HG02870 (cell line): ENCODE measurements around the gene FCSK.

Experiments
- ATAC-seq: cut with Tn5 transposase; IDR thresholded peaks from one replicate; pipeline ENCODE4 v1.9.1; 2021; ENCODE audit warnings: mild to moderate bottlenecking, moderate library complexity; ENCODE audit not compliant: unreplicated experiment

FCSK gene

DNA sequence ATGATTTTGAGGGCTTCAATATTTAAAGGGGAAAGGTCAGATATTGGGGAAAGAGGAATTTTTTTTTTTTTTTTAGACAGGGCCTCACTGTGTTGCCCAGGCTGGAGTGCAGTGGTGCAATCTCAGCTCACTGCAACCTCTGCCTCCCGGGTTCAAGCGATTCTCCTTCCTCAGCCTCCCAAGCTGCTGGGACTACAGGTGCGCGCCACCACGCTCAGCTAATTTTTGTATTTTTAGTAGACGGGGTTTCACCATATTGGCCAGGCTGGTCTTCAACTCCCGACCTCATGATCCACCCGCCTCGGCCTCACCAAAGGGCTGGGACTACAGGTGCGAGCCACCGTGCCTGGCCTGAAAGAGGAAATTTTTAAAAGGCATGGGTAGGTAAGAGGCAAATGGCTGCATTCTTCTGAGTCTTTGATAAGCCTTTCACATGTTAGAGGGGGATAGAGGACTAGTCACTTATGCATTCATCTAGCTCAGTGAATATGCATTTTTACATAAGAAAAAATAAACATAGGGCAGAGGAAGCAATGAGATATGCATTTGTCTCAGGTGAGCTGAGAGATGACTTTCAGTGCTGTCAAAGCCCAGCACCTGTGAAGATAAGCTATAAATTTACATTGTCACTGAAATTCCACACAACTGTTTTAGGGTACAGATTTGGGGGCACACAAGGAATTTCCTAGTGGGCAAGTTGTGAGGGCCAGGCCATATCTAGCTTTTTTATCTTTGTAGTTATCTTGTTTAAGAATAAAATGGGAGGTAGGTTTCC is 1.1 kb upstream of the FCSK start:
- no peak for ATAC-seq

DNA sequence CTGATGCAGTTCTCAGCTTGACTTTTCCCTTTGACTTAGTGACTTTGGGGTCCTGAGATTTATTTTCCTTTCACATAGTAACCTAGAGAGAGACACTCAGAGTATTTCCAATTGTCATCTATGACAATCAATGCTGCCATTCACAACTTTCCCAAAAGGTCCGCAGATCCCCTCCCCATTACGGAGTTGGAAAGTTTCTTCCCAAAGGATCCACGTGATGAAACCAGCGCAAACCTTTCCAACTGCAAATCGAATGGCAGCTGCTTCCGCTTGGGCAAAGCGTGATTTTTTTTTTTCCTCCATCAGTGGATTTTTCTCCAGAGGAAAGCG is 538 bp upstream of the FCSK start:
- no peak for ATAC-seq

- no peak for ATAC-seq
Measured at GRCh38 chr16:70455910-70456309, 1.5 kb downstream of the FCSK start.

DNA sequence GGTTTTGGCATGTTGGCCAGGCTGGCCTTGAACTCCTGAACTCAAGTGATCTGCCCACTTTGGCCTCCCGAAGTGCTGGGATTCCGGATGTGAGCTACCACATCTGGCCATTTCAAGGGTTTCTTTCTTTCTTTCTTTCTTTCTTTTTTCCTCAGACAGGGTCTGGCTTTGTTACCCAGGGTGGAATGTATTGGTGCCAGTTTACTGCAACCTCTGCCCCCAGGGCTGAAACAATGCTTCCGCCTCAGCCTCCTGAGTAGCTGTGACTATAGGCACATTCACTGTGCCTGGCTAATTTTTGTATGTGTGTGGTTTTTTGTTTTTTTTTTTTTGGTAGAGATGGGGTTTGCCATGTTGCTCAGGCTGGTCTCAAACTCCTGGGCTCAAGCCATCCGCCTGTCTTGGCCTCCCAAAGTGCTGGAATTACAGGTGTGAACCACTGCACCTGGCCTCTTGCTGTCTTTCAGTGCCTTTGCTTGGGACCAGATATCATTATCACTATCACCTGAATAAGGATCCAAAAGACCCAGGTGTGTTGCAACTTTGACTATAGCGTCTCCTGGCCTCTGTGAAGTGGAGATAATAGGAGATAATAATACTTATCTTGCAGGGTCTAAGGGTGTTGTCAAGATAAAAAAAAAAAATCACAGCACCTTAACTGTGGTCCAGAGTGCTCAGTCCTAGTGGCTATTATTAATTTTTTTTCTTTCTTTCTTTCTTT is 3.2 kb downstream of the FCSK start:
- no peak for ATAC-seq

DNA sequence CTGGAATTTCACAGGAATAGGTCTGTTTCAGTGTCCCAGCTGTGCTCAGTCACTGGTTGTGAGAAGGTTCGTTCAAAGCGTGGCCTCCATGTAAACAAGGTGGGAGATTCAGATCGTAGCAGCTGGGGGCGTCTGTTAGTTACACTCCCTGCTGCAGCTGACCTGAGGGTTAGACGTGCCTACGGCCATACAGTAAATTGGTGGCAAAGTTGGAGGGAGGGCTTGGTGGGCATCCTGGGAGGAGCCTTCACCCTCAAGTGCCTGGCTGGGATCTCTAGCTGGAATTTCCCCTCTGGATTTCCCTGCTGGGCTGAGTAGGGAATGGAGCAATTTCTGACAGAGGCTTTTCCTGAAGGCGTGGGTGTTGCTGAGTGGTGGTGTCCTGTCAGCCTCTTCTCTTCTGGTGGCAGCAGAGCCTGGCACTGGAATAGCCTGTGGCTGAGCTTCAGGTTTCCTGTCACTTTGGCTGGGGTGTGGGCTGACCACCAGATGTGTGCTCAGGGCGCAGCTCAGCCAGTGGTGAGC is 6.4 kb downstream of the FCSK start:
- no peak for ATAC-seq

GRCh38 chr16:70463235-70463634 is 8.8 kb downstream of the FCSK start:
- no peak for ATAC-seq

- ATAC-seq: no peak
Measured at GRCh38 chr16:70465999-70466804, 11.8 kb downstream of the FCSK start.

GRCh38 chr16:70466805-70467076 is 12.3 kb downstream of the FCSK start:
- ATAC-seq: no peak

DNA sequence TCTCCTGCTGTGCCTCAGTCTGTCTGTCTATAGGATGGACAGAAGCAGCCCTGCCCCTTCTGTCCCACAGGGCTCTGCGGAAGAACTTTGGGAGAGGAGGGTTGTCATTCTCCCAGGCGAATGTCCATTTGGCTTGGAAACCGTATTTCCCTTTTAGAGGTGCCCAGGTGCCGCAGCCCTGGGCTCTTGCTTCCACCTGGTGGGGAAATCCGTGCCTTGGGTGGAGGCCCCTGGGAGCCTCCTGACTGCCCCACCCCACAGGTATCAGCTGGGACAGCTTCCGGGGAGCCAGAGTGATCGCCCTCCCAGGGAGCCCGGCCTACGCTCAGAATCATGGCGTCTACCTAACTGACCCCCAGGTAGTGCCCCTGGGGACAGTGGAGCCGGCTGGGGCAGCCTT is 12.7 kb downstream of the FCSK start:
- no peak for ATAC-seq

- no peak for ATAC-seq
Measured at GRCh38 chr16:70467608-70468007, 13.2 kb downstream of the FCSK start.

GRCh38 chr16:70468776-70469525 is 14.6 kb downstream of the FCSK start:
- ATAC-seq: no peak

- no peak for ATAC-seq
Measured at GRCh38 chr16:70470141-70470926, 15.9 kb downstream of the FCSK start.

- no peak for ATAC-seq
Measured at GRCh38 chr16:70470927-70471341, 16.5 kb downstream of the FCSK start.

DNA sequence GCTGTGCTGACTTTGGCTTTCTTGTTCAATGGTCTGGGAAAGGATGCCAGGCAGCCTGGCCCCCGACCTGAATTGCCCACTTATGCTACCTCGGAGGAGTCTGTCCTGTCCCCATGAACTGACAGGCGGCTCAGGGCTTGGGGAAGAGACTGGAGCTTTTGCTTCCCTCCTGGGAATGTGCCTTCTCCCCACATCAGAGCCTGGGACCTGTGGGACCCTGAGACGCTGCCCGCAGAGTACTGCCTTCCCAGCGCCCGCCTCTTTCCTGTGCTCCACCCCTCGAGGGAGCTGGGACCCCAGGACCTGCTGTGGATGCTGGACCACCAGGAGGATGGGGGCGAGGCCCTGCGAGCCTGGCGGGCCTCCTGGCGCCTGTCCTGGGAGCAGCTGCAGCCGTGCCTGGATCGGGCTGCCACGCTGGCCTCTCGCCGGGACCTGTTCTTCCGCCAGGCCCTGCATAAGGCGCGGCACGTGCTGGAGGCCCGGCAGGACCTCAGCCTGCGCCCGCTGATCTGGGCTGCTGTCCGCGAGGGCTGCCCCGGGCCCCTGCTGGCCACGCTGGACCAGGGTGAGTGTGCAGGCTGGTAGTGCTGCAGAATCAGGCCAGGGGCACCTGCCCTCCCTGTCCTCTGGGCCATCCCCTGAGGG is 18.5 kb downstream of the FCSK start:
- no peak for ATAC-seq

DNA sequence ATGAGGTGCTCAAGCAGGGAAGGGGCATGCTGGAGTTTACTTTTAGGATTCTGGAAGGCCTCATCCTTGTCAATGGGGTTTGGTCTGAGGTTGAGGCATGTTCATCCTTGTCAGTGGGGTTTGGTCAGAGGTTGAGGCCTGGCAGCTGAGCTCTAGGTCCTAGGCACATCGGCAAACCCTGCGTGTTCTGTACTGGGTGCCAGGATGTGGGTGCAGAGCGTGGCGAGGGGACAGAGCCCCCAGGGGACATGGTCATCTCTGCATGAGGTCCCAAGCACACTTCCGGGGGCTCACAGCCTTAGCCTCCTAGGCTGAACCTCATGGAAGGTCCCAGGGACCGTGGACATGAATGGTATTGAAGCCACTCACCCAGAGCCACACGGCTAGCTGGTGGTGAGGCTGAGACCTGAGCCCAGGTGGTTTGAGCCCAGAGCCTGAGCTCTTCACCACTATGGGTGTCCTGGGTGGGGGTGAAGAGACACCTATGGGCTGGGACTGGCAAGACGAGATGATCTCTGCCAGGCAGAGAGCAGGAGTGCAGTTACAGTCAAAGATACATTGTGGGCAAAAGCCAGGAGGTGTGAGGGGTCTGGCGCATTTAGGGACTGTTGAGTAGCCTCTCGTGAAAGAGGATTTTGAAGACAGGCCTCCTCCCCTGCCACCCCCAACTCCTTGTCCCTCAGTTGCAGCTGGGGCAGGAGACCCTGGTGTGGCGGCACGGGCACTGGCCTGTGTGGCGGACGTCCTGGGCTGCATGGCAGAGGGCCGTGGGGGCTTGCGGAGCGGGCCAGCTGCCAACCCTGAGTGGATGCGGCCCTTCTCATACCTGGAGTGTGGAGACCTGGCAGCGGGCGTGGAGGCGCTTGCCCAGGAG is 19.3 kb downstream of the FCSK start:
- no peak for ATAC-seq

- ATAC-seq: no peak
Measured at GRCh38 chr16:70474320-70475053, 20.1 kb downstream of the FCSK start.

GRCh38 chr16:70475054-70475871 is 20.9 kb downstream of the FCSK start:
- no peak for ATAC-seq
